Lower leg skin (tissue), 4 donors: ENCODE measurements around the gene ASAP3. TPM values are rescaled to one million over a fixed set of nuclear protein-coding genes. Genes with fewer than 3 reads are reported as not detected.

Experiments
- DNase-seq, 2 donors: peaks; one replicate each; pipeline ENCODE4 v3.0.0-alpha.2; 2019; ENCODE audit warnings: low spot score in 2 of 2
- H3K4me3 ChIP-seq: fragments of 200-600 bp; sonication (generic); 2 replicates; pipeline ENCODE4 v1.5.1; 2017; ENCODE audit warnings: mild to moderate bottlenecking, low read depth; ENCODE audit not compliant: poor library complexity, severe bottlenecking
- CTCF ChIP-seq, 3 donors: fragments of 450-650 bp; IDR thresholded peaks; one replicate each; pipeline ENCODE4 v1.5.1; 2016; ENCODE audit warnings: antibody characterized with exemption in 3 of 3, mild to moderate bottlenecking in 3 of 3, moderate library complexity in 2 of 3
- POLR2A ChIP-seq, 2 donors: fragments of 450-650 bp; IDR thresholded peaks; one replicate each; pipeline ENCODE4 v1.6.1; 2016 to 2017; ENCODE audit warnings: antibody characterized with exemption in 2 of 2, mild to moderate bottlenecking in 1 of 2, moderate library complexity in 1 of 2
- WGBS, 2 donors: methylation state at CpG; one replicate each; pipeline ENCODE4 v1.1.5; 2018; 5-methylcytosine and 5-hydroxymethylcytosine counted together
- intact Hi-C: fragments of 100-400 bp; cut with DNase I; formaldehyde crosslinking; loops from one replicate; pipeline ENCODE4 v1.15.0; 2023; ENCODE audit warnings: low total_unique reads
- total RNA-seq, 4 donors: library from RNA; depleted of rRNA; stranded (reverse); fragments of >200 nt; gene quantifications; one replicate each; pipeline ENCODE4 v1.1.0, GENCODE V29; 2016

ASAP3 gene
- total RNA-seq, 4 donors from 2014 or later: 103 to 114 (median 108) TPM

DNA sequence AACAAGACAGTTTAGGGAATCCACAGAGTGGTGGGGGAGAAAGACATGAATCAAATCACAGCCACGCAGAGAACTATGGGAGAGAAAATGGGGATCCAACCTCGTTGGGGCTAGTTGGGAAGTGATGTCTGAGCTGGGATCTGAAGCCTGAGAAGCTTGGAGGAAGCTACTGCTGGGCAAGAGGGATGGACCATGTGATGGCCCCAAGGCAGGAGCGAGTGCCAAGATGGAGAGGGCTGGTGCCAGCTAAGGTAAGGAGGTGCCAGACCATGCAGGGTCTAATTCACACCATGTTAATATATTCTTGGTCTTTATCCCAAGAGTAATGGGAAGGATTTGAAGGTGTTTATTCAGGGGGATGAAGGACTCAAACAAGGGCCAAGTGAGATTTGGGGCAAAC is 41.2 kb downstream of the ASAP3 start:
- WGBS, 2 donors: 35 to 58% methylated on average over 3 of the region's 3 CpGs
- TF ChIP-seq CTCF (IDR thresholded peaks at IDR 0.05): no peak
- TF ChIP-seq POLR2A (IDR thresholded peaks at IDR 0.05): no peak
- no peak overlapping the region for H3K4me3 ChIP-seq
- intact Hi-C loops: no loop called here
- no peak for DNase-seq

GRCh38 chr1:23441446-23442148 is 42.4 kb downstream of the ASAP3 start:
- no peak overlapping the region for H3K4me3 ChIP-seq
- no peak for DNase-seq
- intact Hi-C loops: no loop called here
- WGBS, 2 donors: 78 to 81% methylated on average over 7 to 8 of the region's 8 CpGs
- TF ChIP-seq POLR2A (IDR thresholded peaks at IDR 0.05) (no peak), CTCF (IDR thresholded peaks at IDR 0.05) (no peak)

- TF ChIP-seq POLR2A (IDR thresholded peaks at IDR 0.05): no peak
- TF ChIP-seq CTCF (IDR thresholded peaks at IDR 0.05): no peak
- no peak for DNase-seq
- no peak overlapping the region for H3K4me3 ChIP-seq
- WGBS, 2 donors: 89 to 91% methylated on average over 8 of the region's 8 CpGs
- intact Hi-C loops: no loop called here
Measured at GRCh38 chr1:23438545-23438944, 45.4 kb downstream of the ASAP3 start.

- no peak for TF ChIP-seq CTCF (IDR thresholded peaks at IDR 0.05)
- intact Hi-C loops: no loop called here
- WGBS, 2 donors: 93 to 96% methylated on average over 13 of the region's 13 CpGs
- DNase-seq: no peak
- no peak overlapping the region for H3K4me3 ChIP-seq
Measured at GRCh38 chr1:23437355-23437664, 46.7 kb downstream of the ASAP3 start.

DNA sequence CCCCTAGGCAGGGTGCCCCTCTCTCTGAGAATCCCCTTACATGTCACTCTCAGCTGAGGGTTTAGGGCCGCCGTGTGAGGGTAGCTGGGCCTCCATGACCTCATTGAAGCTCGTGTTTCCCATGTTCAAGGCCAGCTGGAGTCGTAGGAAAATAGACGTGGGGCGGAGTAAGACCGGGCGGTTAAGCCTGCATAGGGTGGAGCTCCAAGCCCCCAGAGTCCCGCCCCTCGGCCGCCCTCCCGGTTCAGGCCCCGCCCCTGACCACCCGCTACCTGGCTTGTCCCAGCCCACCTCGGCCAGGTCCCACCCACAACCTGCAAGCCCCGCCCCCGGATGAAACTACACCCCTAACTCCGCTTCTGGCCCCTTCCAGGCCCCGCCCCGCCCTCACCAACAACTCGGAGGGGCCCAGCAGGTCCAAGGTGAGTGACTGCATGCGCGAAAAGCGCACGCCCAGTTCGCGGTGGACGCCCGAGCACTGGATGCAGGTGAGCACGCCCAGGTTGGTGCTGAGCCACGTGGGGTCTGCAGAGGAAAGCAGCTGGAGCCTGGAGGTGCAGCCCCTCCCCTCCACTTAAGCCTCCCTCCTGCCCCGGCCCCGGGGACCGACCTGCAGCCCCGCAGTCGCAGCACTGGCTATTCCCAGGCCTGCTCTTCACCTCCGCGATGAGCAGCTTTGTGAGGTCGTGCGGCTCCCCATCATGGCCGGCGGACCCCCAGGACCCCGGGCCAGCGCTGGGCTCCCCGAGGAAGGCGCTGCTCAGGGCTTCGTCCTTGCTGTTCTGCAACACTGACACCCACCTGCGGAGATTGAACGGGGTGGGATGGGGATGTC is 47.2 kb downstream of the ASAP3 start:
- intact Hi-C loops: no loop called here
- TF ChIP-seq POLR2A (IDR thresholded peaks at IDR 0.05) (no peak), CTCF (IDR thresholded peaks at IDR 0.05) (no peak)
- no peak for DNase-seq
- 78 to 81% methylated on average over 31 to 39 of the region's 49 CpGs for WGBS, 2 donors
- no peak overlapping the region for H3K4me3 ChIP-seq
